ENCODE results near the gene HEPACAM. TPM values are rescaled to one million over a fixed set of nuclear protein-coding genes. Genes with fewer than 3 reads are reported as not detected.
A peak's percentile ranks its signal among the peaks of the same experiment; 100 is the strongest.

HEPACAM gene
- total RNA-seq, result under 0.01 TPM in 1 of 2 replicates, not detected in the other

GRCh38 chr11:124935548-124936514 lies at the start of gene HEPACAM:
Gene HEPACAM, minus strand, starts transcription at chr11:124936047. Its CDS starts 41 bp downstream, at chr11:124936006.
- H3K4me1 ChIP-seq (ENCODE audit: insufficient read depth, low read length), result peaks cover 17% of the 10 kb centered on the region
- no peaks in the 10 kb centered on the region for H3K36me3 ChIP-seq (ENCODE audit: insufficient read depth, low read length)
- peak within 1 kb of the TSS; percentile 72 for H3K4me2 ChIP-seq (ENCODE audit: insufficient read depth, low read length)
- H4K20me1 ChIP-seq (ENCODE audit: insufficient read depth, low read length), result no peaks in the 10 kb centered on the region
- no peak for TF ChIP-seq CTCF (IDR thresholded peaks at IDR 0.05; ENCODE audit: extremely low read depth, low read depth, low read length)
- H3K27ac ChIP-seq (ENCODE audit: low read depth, low read length), result peak within 1 kb of the TSS; percentile 68
- H3K79me2 ChIP-seq (ENCODE audit: insufficient read depth, low read length), result no peaks in the 10 kb centered on the region
- H3K4me3 ChIP-seq (ENCODE audit: insufficient read depth, low read length), result no peak within 1 kb of the TSS
- DNase-seq (ENCODE audit: insufficient read length, low spot score, missing footprints), result no peak
- no peaks in the 10 kb centered on the region for H3K9me3 ChIP-seq (ENCODE audit: low read depth, low read length)
- no peaks in the 10 kb centered on the region for H3K27me3 ChIP-seq (ENCODE audit: insufficient read depth, low read length)
- no peak within 1 kb of the TSS for H2AFZ ChIP-seq (ENCODE audit: low read length)

- Histone ChIP-seq H3K79me2 (ENCODE audit: insufficient read depth, low read length) (no peaks in the 10 kb centered on the region), H3K4me2 (ENCODE audit: insufficient read depth, low read length) (no peak overlapping the region), H3K27me3 (ENCODE audit: insufficient read depth, low read length) (no peaks in the 10 kb centered on the region), H3K36me3 (ENCODE audit: insufficient read depth, low read length) (peaks cover 6% of the 10 kb centered on the region), H4K20me1 (ENCODE audit: insufficient read depth, low read length) (no peaks in the 10 kb centered on the region), H3K4me3 (ENCODE audit: insufficient read depth, low read length) (no peak overlapping the region), H3K27ac (ENCODE audit: low read depth, low read length) (no peak overlapping the region), H3K4me1 (ENCODE audit: insufficient read depth, low read length) (no peaks in the 10 kb centered on the region), H3K9me3 (ENCODE audit: low read depth, low read length) (peaks cover 3% of the 10 kb centered on the region), H2AFZ (ENCODE audit: low read length) (no peak overlapping the region)
- no peak for TF ChIP-seq CTCF (IDR thresholded peaks at IDR 0.05; ENCODE audit: extremely low read depth, low read depth, low read length)
- DNase-seq (ENCODE audit: insufficient read length, low spot score, missing footprints), result no peak
These were observed 48.6 kb upstream of the HEPACAM start for GRCh38 chr11:124984512-124984854.

- Histone ChIP-seq H3K27ac (ENCODE audit: low read depth, low read length) (no peak overlapping the region), H3K4me2 (ENCODE audit: insufficient read depth, low read length) (no peak overlapping the region), H3K36me3 (ENCODE audit: insufficient read depth, low read length) (peaks cover 6% of the 10 kb centered on the region), H4K20me1 (ENCODE audit: insufficient read depth, low read length) (no peaks in the 10 kb centered on the region), H3K4me1 (ENCODE audit: insufficient read depth, low read length) (no peaks in the 10 kb centered on the region), H2AFZ (ENCODE audit: low read length) (no peak overlapping the region), H3K79me2 (ENCODE audit: insufficient read depth, low read length) (no peaks in the 10 kb centered on the region), H3K9me3 (ENCODE audit: low read depth, low read length) (peaks cover 3% of the 10 kb centered on the region), H3K27me3 (ENCODE audit: insufficient read depth, low read length) (no peaks in the 10 kb centered on the region), H3K4me3 (ENCODE audit: insufficient read depth, low read length) (no peak overlapping the region)
- peak; percentile 49 for DNase-seq (ENCODE audit: insufficient read length, low spot score, missing footprints)
- TF ChIP-seq CTCF (IDR thresholded peaks at IDR 0.05; ENCODE audit: extremely low read depth, low read depth, low read length), result no peak
These were observed 48.0 kb upstream of the HEPACAM start for GRCh38 chr11:124983674-124984511.

All from osteoblast (primary cell).